Measurements from ENCODE around the gene TOPBP1.

- TF ChIP-seq CTCF (IDR thresholded peaks at IDR 0.05; ENCODE audit: low read depth, low read length) = no peak
- no peak for TF ChIP-seq EZH2phosphoT487 (IDR thresholded peaks at IDR 0.05; ENCODE audit: low read depth)
These were observed 99.4 kb downstream of the TOPBP1 start for GRCh38 chr3:133562376-133562775.
